Thyroid gland (tissue), 4 donors: ENCODE results near the gene MAP1LC3B2.

ENCODE experiments used
- CTCF ChIP-seq, 6 experiments: fragments of 200-600 bp in 3 of 6; fragments of 450-650 bp in 3 of 6; sonication (generic) in 3 of 6; IDR thresholded peaks; one replicate each; pipeline ENCODE4 v1.5.1; 2016 to 2019; ENCODE audit warnings: antibody characterized with exemption in 6 of 6, mild to moderate bottlenecking in 2 of 6, inconsistent platforms in 1 of 6, moderate library complexity in 1 of 6
- POLR2A ChIP-seq, 2 donors: fragments of 450-650 bp; IDR thresholded peaks; one replicate each; pipeline ENCODE4 v1.6.1; 2017; ENCODE audit warnings: antibody characterized with exemption in 2 of 2, mild to moderate bottlenecking in 2 of 2, moderate library complexity in 1 of 2

- no peak for TF ChIP-seq POLR2A (IDR thresholded peaks at IDR 0.05)
- peak in 1 of 6 experiments; percentile 4 for TF ChIP-seq CTCF (IDR thresholded peaks at IDR 0.05)
Measured at GRCh38 chr12:116590561-116590960, 31.4 kb downstream of the MAP1LC3B2 start.
